GM18505 (cell line): ENCODE measurements around the gene ADCY7.

Source experiments
- ATAC-seq: cut with Tn5 transposase; IDR thresholded peaks from one replicate; pipeline ENCODE4 v1.9.1; 2021; ENCODE audit not compliant: unreplicated experiment
- POLR2A ChIP-seq: IDR thresholded peaks from 4 replicates; pipeline ENCODE4 v1.6.1; 2011; ENCODE audit warnings: borderline replicate concordance; ENCODE audit not compliant: insufficient read depth, insufficient read length; ENCODE audit errors: extremely low read depth

The ADCY7 gene

GRCh38 chr16:50296807-50297206 is 30.5 kb downstream of the ADCY7 start:
- no peak for TF ChIP-seq POLR2A
- no peak for ATAC-seq

GRCh38 chr16:50297301-50298074 is 31.1 kb downstream of the ADCY7 start:
- ATAC-seq, result no peak
- no peak for TF ChIP-seq POLR2A

- ATAC-seq, result no peak
Observed at GRCh38 chr16:50298075-50298460, 31.7 kb downstream of the ADCY7 start.

GRCh38 chr16:50298591-50299507 is 32.5 kb downstream of the ADCY7 start:
- ATAC-seq, result no peak
- no peak for TF ChIP-seq POLR2A

More at GRCh38 chr16:50298075-50298460, 31.7 kb downstream of the ADCY7 start:
- no peak for TF ChIP-seq POLR2A

- ATAC-seq, result no peak
- TF ChIP-seq POLR2A, result no peak
Observed at GRCh38 chr16:50299508-50300105, 33.3 kb downstream of the ADCY7 start.

GRCh38 chr16:50300942-50301625 is 34.7 kb downstream of the ADCY7 start:
- no peak for TF ChIP-seq POLR2A
- ATAC-seq, result no peak

- TF ChIP-seq POLR2A, result no peak
- ATAC-seq, result no peak
Observed at GRCh38 chr16:50301626-50302471, 35.5 kb downstream of the ADCY7 start.

- TF ChIP-seq POLR2A, result no peak
- no peak for ATAC-seq
Observed at GRCh38 chr16:50302472-50303005, 36.2 kb downstream of the ADCY7 start.

GRCh38 chr16:50303041-50303604 is 36.8 kb downstream of the ADCY7 start:
- no peak for TF ChIP-seq POLR2A
- ATAC-seq, result no peak

- TF ChIP-seq POLR2A, result no peak
- ATAC-seq, result no peak
Observed at GRCh38 chr16:50303605-50304466, 37.5 kb downstream of the ADCY7 start.
